B cell (primary cell): Measurements from ENCODE around the gene MYOF. TPM values are rescaled to one million over a fixed set of nuclear protein-coding genes. Genes with fewer than 3 reads are reported as not detected.

Experiments
- ATAC-seq: fragments of 200-7000 bp; cut with Tn5 transposase; one replicate; pipeline ENCODE4 v1.10.0; 2021; ENCODE audit warnings: low read depth, mild to moderate bottlenecking, moderate number of reproducible peaks, moderate library complexity
- CTCF ChIA-PET: fragments of 350-600 bp; sonication (Branson Sonifier 250); formaldehyde crosslinking; loops from one replicate; lab custom pipeline; 2021; ENCODE audit warnings: antibody characterized with exemption, inconsistent platforms; lab: Charles Lee
- POLR2A ChIA-PET: fragments of 350-600 bp; sonication (Branson Sonifier 250); formaldehyde crosslinking; loops from one replicate; lab custom pipeline; 2021; ENCODE audit warnings: antibody characterized with exemption; lab: Charles Lee
- DNase-seq: peaks from one replicate; pipeline ENCODE4 v3.0.0; 2013
- H2AFZ ChIP-seq: 2 replicates; pipeline ENCODE4 v1.6.1; 2012; ENCODE audit warnings: mild to moderate bottlenecking, low read depth, low read length; ENCODE audit not compliant: insufficient read depth, poor library complexity, severe bottlenecking
- H3K27ac ChIP-seq, 2 donors: 1 replicate in 1 of 2; 2 replicates in 1 of 2; pipeline ENCODE4 v1.5.1; 2012 to 2013; ENCODE audit warnings: low read length in 2 of 2, mild to moderate bottlenecking in 2 of 2, moderate library complexity in 1 of 2
- H3K27me3 ChIP-seq, 4 experiments: fragments of 200-600 bp in 1 of 4; sonication (generic) in 1 of 4; replicated peaks in 1 of 4; 1 replicate in 2 of 4; 2 replicates in 2 of 4; pipeline versions ENCODE4 v1.6.1 to v1.7.0; 2013 to 2016; ENCODE audit warnings: low read length in 3 of 4, mild to moderate bottlenecking in 2 of 4, mixed read lengths in 1 of 4, moderate library complexity in 1 of 4; ENCODE audit not compliant: insufficient read depth in 4 of 4, control insufficient read depth in 3 of 4; ENCODE audit errors: control extremely low read depth in 1 of 4
- H3K36me3 ChIP-seq, 2 experiments: replicated peaks in 1 of 2; 1 replicate in 1 of 2; 2 replicates in 1 of 2; pipeline versions ENCODE4 v1.6.1 to v1.7.1; 2013; ENCODE audit warnings: low read length in 1 of 2; ENCODE audit not compliant: insufficient read depth in 2 of 2, control insufficient read depth in 1 of 2; ENCODE audit errors: control extremely low read depth in 1 of 2, extremely low read depth in 1 of 2
- H3K4me1 ChIP-seq, 2 donors: fragments of 200-600 bp in 1 of 2; sonication (generic) in 1 of 2; 1 replicate in 1 of 2; 2 replicates in 1 of 2; pipeline versions ENCODE4 v1.5.1 to v1.6.1; 2013 to 2017; ENCODE audit warnings: low read length in 2 of 2; ENCODE audit not compliant: control insufficient read depth in 2 of 2, insufficient read depth in 2 of 2
- H3K4me2 ChIP-seq: replicated peaks from 2 replicates; pipeline ENCODE3; 2012; ENCODE audit warnings: mild to moderate bottlenecking, low read depth, low read length; ENCODE audit not compliant: poor library complexity, severe bottlenecking
- H3K4me3 ChIP-seq, 5 experiments: fragments of 200-600 bp in 1 of 5; sonication (generic) in 1 of 5; 1 replicate in 3 of 5; 2 replicates in 2 of 5; pipeline versions ENCODE4 v1.5.1 to v1.7.0; 2011 to 2016; ENCODE audit warnings: low read length in 4 of 5, mild to moderate bottlenecking in 4 of 5, low read depth in 2 of 5, control low read depth in 1 of 5, moderate library complexity in 1 of 5; ENCODE audit not compliant: insufficient read depth in 1 of 5; ENCODE audit errors: control extremely low read depth in 1 of 5, extremely low read depth in 1 of 5
- H3K79me2 ChIP-seq: fragments of 200-600 bp; sonication (generic); one replicate; pipeline ENCODE4 v1.6.0; 2016; ENCODE audit warnings: low read length; ENCODE audit not compliant: control insufficient read depth, insufficient read depth
- H3K9ac ChIP-seq: fragments of 200-600 bp; sonication (generic); 2 replicates; pipeline ENCODE4 v1.6.1; 2017; ENCODE audit warnings: mild to moderate bottlenecking, low read length, moderate library complexity
- H3K9me3 ChIP-seq, 3 donors: one replicate each; pipeline versions ENCODE4 v1.6.1 to v1.7.1; 2013; ENCODE audit warnings: low read length in 2 of 3; ENCODE audit not compliant: control insufficient read depth in 2 of 3, insufficient read depth in 1 of 3; ENCODE audit errors: control extremely low read depth in 1 of 3
- H4K20me1 ChIP-seq: 2 replicates; pipeline ENCODE4 v1.6.0; 2012; ENCODE audit warnings: mild to moderate bottlenecking, low read length; ENCODE audit not compliant: insufficient read depth, control insufficient read depth, poor library complexity, severe bottlenecking
- H3K27ac Mint-ChIP-seq: one replicate; pipeline ENCODE4 v1.8.0; 2021; ENCODE audit warnings: mixed read lengths
- H3K27me3 Mint-ChIP-seq: one replicate; pipeline ENCODE4 v1.8.0; 2021; ENCODE audit warnings: mixed read lengths
- H3K4me1 Mint-ChIP-seq: one replicate; pipeline ENCODE4 v1.8.0; 2021; ENCODE audit warnings: mixed read lengths
- H3K4me3 Mint-ChIP-seq: one replicate; pipeline ENCODE4 v1.8.0; 2021; ENCODE audit warnings: mixed read lengths
- H3K9me3 Mint-ChIP-seq: one replicate; pipeline ENCODE4 v1.8.0; 2022; ENCODE audit warnings: mixed read lengths; ENCODE audit not compliant: insufficient read depth
- EZH2 ChIP-seq: IDR thresholded peaks from 2 replicates; pipeline ENCODE4 v1.6.1; 2012; ENCODE audit warnings: borderline replicate concordance, low read depth, mild to moderate bottlenecking, moderate library complexity, low read length; ENCODE audit not compliant: insufficient read depth, poor library complexity, severe bottlenecking
- WGBS: methylation state at CpG from one replicate; pipeline ENCODE4 v1.1.5; 2013; ENCODE audit warnings: missing lambda C conversion rate; ENCODE audit not compliant: insufficient coverage; 5-methylcytosine and 5-hydroxymethylcytosine counted together
- intact Hi-C: fragments of 100-400 bp; cut with micrococcal nuclease; formaldehyde crosslinking; loops from one replicate; pipeline ENCODE4 v1.10.0; 2022
- polyA plus RNA-seq: library from polyadenylated mRNA; depleted of rRNA; stranded (reverse); fragments of >200 nt; gene quantifications from 2 replicates; pipeline ENCODE4 v1.2.3, GENCODE V29; 2012
- total RNA-seq, 2 donors: library from RNA; stranded (reverse); fragments of 120-200 nt in 1 of 2; gene quantifications; 1 replicate in 1 of 2; 2 replicates in 1 of 2; pipeline versions ENCODE4 v1.2.3 to v1.2.4, GENCODE V29; 2013 to 2022
- TF ChIP-seq, protein P1 (sequence below): fragments of 200-600 bp; IDR thresholded peaks from one replicate; pipeline ENCODE4 v1.8.0; 2022; ENCODE audit warnings: antibody characterized with exemption, mild to moderate bottlenecking

MYOF gene
- total and polyA plus RNA-seq, 2 donors (not counting 1 experiment from before 2014, with no cell fraction given) = 0.07 to 0.18 TPM

DNA sequence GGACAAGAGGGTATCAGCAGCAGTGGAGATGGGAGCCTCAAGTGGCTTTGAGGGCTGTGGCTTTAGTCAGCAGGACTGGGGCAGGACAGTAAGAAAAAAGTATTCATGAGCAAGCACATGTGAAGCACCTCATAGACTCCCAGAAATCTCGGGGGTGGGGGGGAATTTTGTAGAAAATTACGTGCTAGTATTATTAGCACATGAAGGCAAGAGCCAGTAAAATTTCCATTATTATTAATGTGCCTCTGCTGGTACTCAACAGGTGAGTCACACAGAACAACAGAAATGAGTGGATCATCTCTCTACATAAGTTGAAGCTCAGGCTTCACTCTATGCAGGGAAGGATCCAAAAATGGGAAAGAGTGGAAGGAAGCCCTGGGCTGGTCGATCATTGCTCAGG, 114.5 kb downstream of the MYOF start:
- H3K27me3 ChIP-seq = no peaks in the 10 kb centered on the region
- Mint-ChIP-seq H3K4me3 (no peak overlapping the region), H3K4me1 (no peaks in the 10 kb centered on the region), H3K9me3 (no peaks in the 10 kb centered on the region), H3K27ac (no peak overlapping the region), H3K27me3 (peaks cover 5% of the 10 kb centered on the region)
- no peaks in the 10 kb centered on the region for H3K9me3 ChIP-seq
- intact Hi-C loops = no loop called here
- CTCF ChIA-PET = interaction anchor here (1.6 to 7.2 kb wide), 3 partner anchors 9 to 115 kb away, joined by 4 to 47 read pairs (median 10); partner anchors contain the start of gene MYOF
- TF ChIP-seq EZH2 = no peak
- TF ChIP-seq, protein P1, sequence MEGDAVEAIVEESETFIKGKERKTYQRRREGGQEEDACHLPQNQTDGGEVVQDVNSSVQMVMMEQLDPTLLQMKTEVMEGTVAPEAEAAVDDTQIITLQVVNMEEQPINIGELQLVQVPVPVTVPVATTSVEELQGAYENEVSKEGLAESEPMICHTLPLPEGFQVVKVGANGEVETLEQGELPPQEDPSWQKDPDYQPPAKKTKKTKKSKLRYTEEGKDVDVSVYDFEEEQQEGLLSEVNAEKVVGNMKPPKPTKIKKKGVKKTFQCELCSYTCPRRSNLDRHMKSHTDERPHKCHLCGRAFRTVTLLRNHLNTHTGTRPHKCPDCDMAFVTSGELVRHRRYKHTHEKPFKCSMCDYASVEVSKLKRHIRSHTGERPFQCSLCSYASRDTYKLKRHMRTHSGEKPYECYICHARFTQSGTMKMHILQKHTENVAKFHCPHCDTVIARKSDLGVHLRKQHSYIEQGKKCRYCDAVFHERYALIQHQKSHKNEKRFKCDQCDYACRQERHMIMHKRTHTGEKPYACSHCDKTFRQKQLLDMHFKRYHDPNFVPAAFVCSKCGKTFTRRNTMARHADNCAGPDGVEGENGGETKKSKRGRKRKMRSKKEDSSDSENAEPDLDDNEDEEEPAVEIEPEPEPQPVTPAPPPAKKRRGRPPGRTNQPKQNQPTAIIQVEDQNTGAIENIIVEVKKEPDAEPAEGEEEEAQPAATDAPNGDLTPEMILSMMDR = no peak
- no peak for ATAC-seq
- H3K36me3 ChIP-seq = no peaks in the 10 kb centered on the region
- no peaks in the 10 kb centered on the region for H4K20me1 ChIP-seq
- H2AFZ ChIP-seq = no peak overlapping the region
- H3K27ac ChIP-seq = no peak overlapping the region
- DNase-seq = no peak
- POLR2A ChIA-PET = no interaction called here
- no peak overlapping the region for H3K9ac ChIP-seq
- WGBS = 100% methylated on average over 1 of the region's 3 CpGs
- H3K79me2 ChIP-seq = no peaks in the 10 kb centered on the region
- H3K4me1 ChIP-seq = no peaks in the 10 kb centered on the region
- H3K4me3 ChIP-seq = no peak overlapping the region
- no peak overlapping the region for H3K4me2 ChIP-seq

DNA sequence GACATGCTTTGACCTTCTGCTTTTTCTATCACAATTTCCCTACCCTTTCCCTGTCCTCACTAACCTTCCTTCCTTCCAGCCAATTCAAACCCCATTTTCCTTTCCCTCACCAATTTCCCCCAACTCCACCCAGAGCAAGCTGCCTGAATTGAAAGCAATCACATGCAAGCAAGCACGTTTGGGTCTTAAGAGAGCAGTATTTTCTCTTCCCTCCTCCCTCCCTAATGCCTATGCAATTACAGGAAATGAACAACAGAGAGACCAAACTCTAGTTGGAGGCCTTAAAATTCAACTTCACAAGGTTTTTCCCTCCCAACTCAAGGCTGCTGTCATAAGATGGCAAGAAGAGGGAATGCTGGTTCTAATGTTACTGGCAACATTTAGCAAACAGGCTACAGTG, 117.2 kb downstream of the MYOF start:
- intact Hi-C loops = no loop called here
- no peak for DNase-seq
- H3K9me3 Mint-ChIP-seq = no peaks in the 10 kb centered on the region
- no peaks in the 10 kb centered on the region for H3K4me1 Mint-ChIP-seq
- CTCF ChIA-PET = interaction anchor here (2.2 to 3.3 kb wide), 2 partner anchors 11 to 12 kb away, joined by 8 to 16 read pairs; no protein-coding TSS in a partner anchor
- no peak overlapping the region for H3K4me3 Mint-ChIP-seq
- Histone ChIP-seq H3K9ac (no peak overlapping the region), H3K27me3 (no peaks in the 10 kb centered on the region), H3K4me2 (no peak overlapping the region), H3K4me3 (no peak overlapping the region), H2AFZ (no peak overlapping the region), H4K20me1 (no peaks in the 10 kb centered on the region), H3K36me3 (no peaks in the 10 kb centered on the region), H3K9me3 (no peaks in the 10 kb centered on the region), H3K27ac (no peak overlapping the region), H3K4me1 (no peaks in the 10 kb centered on the region), H3K79me2 (no peaks in the 10 kb centered on the region)
- WGBS = no CpG with 5 or more reads among the region's 1 CpG
- ATAC-seq = no peak
- H3K27ac Mint-ChIP-seq = no peak overlapping the region
- TF ChIP-seq, protein P1 = no peak
- no peak for TF ChIP-seq EZH2
- POLR2A ChIA-PET = no interaction called here
- H3K27me3 Mint-ChIP-seq = peaks cover 7% of the 10 kb centered on the region
